Measurements from ENCODE around the gene PELI2. TPM values are rescaled to one million over a fixed set of nuclear protein-coding genes. Genes with fewer than 3 reads are reported as not detected.

The PELI2 gene
- total RNA-seq, 2 donors from 2014 or later, result 22.2 to 28.3 TPM

DNA sequence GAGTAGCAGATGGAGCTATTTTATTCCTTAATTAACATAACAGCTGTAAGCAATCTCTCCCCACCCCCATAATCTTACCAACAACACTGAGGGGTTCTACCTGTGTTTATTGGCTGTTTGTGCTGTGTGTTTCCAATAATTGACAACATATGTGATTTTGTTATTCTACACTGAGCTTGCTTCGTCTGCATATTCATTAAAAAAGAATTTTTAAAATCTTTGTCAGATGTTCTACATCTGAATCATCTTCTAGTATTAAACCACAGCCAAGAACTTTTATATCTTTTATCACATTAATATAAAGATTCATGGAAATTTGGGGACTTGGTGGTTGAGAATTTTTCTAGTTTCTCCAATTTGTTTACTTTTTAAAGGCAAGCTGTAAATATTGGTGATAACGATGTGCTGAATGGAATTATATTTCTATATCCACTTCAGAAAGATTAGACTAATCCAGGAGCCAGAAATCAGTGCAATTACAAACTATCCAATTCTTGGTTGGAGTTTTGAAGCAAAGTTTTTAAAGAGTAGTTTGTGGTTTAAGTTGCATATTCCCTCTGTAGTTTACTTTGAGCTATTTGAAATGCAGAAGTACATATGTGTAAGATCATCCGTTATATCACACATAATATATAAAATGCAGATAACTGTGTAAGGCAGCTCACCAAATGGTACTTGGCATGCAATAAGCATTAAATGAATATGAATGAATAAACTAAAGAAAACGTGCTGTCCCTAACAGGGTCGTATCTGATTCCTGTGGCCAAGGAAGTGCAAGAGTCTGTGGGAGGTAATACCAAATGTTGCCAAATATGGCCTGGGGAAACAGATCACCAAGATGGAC lies 206.9 kb downstream of the PELI2 start:
- Histone ChIP-seq H3K4me1 (ENCODE audit: control insufficient read depth in 1 of 2, low read depth in 2 of 2) (no peaks in the 10 kb centered on the region), H3K4me3 (no peak overlapping the region), H3K36me3 (no peaks in the 10 kb centered on the region), H3K9me3 (no peaks in the 10 kb centered on the region), H3K27me3 (replicated peaks; ENCODE audit: insufficient read depth) (no peaks in the 10 kb centered on the region), H3K27ac (no peak overlapping the region)
- no peak for DNase-seq (ENCODE audit: low spot score)
- TF ChIP-seq, protein P1, sequence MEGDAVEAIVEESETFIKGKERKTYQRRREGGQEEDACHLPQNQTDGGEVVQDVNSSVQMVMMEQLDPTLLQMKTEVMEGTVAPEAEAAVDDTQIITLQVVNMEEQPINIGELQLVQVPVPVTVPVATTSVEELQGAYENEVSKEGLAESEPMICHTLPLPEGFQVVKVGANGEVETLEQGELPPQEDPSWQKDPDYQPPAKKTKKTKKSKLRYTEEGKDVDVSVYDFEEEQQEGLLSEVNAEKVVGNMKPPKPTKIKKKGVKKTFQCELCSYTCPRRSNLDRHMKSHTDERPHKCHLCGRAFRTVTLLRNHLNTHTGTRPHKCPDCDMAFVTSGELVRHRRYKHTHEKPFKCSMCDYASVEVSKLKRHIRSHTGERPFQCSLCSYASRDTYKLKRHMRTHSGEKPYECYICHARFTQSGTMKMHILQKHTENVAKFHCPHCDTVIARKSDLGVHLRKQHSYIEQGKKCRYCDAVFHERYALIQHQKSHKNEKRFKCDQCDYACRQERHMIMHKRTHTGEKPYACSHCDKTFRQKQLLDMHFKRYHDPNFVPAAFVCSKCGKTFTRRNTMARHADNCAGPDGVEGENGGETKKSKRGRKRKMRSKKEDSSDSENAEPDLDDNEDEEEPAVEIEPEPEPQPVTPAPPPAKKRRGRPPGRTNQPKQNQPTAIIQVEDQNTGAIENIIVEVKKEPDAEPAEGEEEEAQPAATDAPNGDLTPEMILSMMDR (IDR thresholded peaks at IDR 0.05), result no peak
- no peak for ATAC-seq (ENCODE audit: insufficient number of reproducible peaks, low FRiP score, low read depth)

DNA sequence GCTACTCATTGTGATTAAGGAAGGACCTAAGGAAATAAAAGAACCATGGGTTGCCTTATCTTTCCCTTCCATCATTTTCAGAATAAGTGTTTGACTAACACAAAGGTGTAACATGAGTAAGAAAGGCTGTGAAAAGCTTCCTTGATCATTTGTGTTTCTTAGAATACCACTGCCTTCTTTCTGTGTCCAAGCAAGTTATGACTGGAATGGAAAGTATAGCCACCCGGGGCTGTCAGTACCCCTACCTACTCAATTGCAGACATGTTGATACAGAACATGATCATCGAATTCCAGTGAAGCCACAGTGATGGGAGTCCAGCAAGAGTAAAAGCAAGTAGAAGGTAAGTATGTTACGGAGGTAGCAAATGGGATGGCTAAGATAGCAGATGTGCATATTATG lies 209.8 kb downstream of the PELI2 start:
- Histone ChIP-seq H3K27me3 (replicated peaks; ENCODE audit: insufficient read depth) (no peaks in the 10 kb centered on the region), H3K4me3 (no peak overlapping the region), H3K9me3 (no peaks in the 10 kb centered on the region), H3K27ac (no peak overlapping the region), H3K4me1 (ENCODE audit: control insufficient read depth in 1 of 2, low read depth in 2 of 2) (peaks cover 0 to under 1% of the 10 kb centered on the region in 2 donors), H3K36me3 (no peaks in the 10 kb centered on the region)
- TF ChIP-seq, protein P1 (IDR thresholded peaks at IDR 0.05), result no peak
- ATAC-seq (ENCODE audit: insufficient number of reproducible peaks, low FRiP score, low read depth) (no peak), DNase-seq (ENCODE audit: low spot score) (no peak)

DNA sequence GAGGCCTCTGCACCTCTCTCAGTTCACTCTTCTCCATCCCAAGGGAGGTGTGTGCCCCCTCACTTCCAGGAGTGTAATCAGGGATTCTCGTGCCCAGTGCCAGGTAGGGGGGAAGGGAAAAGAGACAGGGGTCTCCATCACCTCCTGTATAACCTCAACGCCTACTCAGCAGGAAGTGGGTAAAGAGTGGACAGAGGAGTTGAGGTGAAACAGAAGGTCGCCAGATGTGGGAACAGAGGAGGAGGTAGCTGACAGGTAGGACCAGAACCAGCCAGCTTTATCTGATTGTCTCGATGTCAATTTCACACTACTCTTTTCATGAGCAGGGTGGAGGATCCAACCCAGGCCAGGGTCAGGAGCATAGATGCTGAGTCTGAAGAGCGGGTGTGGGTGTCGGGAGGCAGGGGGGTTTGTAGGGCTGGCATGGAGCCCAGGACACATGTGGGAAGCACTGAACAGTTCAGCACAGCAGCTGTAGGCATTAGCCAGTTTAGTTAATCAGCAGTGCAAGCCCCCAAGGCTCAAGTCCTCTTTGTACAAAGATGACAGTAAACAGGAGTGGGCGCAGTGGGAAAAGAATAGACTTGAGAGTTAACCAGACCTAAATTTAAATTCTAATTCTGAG lies 213.5 kb downstream of the PELI2 start:
- Histone ChIP-seq H3K9me3 (no peaks in the 10 kb centered on the region), H3K27ac (no peak overlapping the region), H3K36me3 (no peaks in the 10 kb centered on the region), H3K4me1 (ENCODE audit: control insufficient read depth in 1 of 2, low read depth in 2 of 2) (peaks cover 9 to 17% of the 10 kb centered on the region in 2 donors), H3K4me3 (no peak overlapping the region), H3K27me3 (replicated peaks; ENCODE audit: insufficient read depth) (no peaks in the 10 kb centered on the region)
- TF ChIP-seq, protein P1 (IDR thresholded peaks at IDR 0.05), result no peak
- DNase-seq (ENCODE audit: low spot score) (no peak), ATAC-seq (ENCODE audit: insufficient number of reproducible peaks, low FRiP score, low read depth) (no peak)

DNA sequence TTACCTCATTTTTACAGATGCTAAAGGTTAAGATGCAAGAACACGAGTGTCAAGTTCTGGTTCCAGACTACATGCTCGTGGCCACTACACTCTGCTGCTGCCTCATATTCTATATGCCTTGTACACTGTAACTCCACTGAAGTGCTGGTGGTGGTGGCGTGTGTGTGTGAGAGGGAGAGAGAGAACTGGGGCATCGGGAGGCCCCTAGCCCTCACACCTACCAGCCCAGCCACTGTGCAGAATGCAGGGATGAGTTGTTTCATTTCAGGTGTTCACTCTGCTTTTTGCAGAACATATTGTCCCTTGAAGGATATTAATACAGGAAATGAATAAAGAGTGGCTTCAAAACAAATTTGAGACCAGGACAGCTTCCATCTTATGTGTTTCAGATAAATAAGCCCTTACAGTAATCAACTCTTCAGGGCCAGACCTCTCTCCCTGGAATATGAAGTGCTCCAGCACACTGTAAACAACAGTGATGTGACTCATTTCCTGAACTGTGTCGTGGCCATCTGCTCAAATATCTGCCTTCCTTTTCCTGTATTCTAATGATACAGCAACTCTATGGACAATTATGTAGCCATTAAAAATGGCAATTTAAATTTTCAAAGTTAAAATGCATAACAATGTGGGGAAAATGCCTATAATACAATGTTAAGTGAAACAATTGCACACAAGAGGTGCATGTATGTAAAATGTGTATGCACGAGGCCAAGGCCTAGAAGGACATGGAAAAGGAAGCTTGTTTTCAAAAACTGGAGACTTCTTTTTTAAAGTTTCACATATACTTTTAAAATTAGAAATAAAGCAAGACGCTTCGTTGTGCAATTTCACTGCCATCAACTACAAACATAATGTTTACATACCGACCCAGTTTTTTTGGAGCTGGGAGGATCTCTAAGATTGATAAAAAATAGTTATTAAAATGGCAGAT lies 215.4 kb downstream of the PELI2 start:
- ATAC-seq (ENCODE audit: insufficient number of reproducible peaks, low FRiP score, low read depth), result no peak
- Histone ChIP-seq H3K4me3 (no peak overlapping the region), H3K4me1 (ENCODE audit: control insufficient read depth in 1 of 2, low read depth in 2 of 2) (peaks cover 9 to 17% of the 10 kb centered on the region in 2 donors), H3K36me3 (no peaks in the 10 kb centered on the region), H3K9me3 (no peaks in the 10 kb centered on the region), H3K27ac (peak overlapping the region in 1 of 2 donors; percentile 50), H3K27me3 (replicated peaks; ENCODE audit: insufficient read depth) (no peaks in the 10 kb centered on the region)
- TF ChIP-seq, protein P1 (IDR thresholded peaks at IDR 0.05), result no peak
- no peak for DNase-seq (ENCODE audit: low spot score)

All from thoracic aorta (tissue), 2 donors.